DND-41 (cell line): ENCODE measurements around the gene TIGIT.

Experiments used
- ATAC-seq: fragments of 200-7000 bp; cut with Tn5 transposase; 3 replicates; pipeline ENCODE4 v1.9.1; 2021; ENCODE audit warnings: low read depth; ENCODE audit not compliant: insufficient read depth
- DNase-seq: peaks from one replicate; pipeline ENCODE4 v3.0.0-alpha.2; 2020
- H2AFZ ChIP-seq: 2 replicates; pipeline ENCODE4 v1.6.0; 2012; ENCODE audit warnings: low read depth, low read length
- H3K27ac ChIP-seq: 2 replicates; pipeline ENCODE4 v1.5.1; 2012; ENCODE audit warnings: low read length, inconsistent platforms
- H3K27me3 ChIP-seq: fragments of 200-600 bp; sonication (generic); 2 replicates; pipeline ENCODE4 v1.6.0; 2012; ENCODE audit warnings: low read length, mild to moderate bottlenecking, inconsistent platforms; ENCODE audit not compliant: insufficient read depth, poor library complexity
- H3K36me3 ChIP-seq: 2 replicates; pipeline ENCODE4 v1.5.1; 2012; ENCODE audit warnings: low read length, inconsistent platforms; ENCODE audit not compliant: insufficient read depth
- H3K4me1 ChIP-seq: 2 replicates; pipeline ENCODE4 v1.5.1; 2012; ENCODE audit warnings: mild to moderate bottlenecking, low read length; ENCODE audit not compliant: insufficient read depth
- H3K4me2 ChIP-seq: 2 replicates; pipeline ENCODE4 v1.6.0; 2012; ENCODE audit warnings: mild to moderate bottlenecking, moderate library complexity, low read length, inconsistent platforms; ENCODE audit not compliant: insufficient read depth
- H3K4me3 ChIP-seq, 2 experiments: fragments of 200-600 bp in 1 of 2; shearing (Covaris generic) in 1 of 2; 2 replicates each; pipeline ENCODE4 v1.5.1; 2012 to 2016; ENCODE audit warnings: inconsistent platforms in 2 of 2, low read length in 2 of 2, mild to moderate bottlenecking in 2 of 2, low read depth in 1 of 2, moderate library complexity in 1 of 2
- H3K79me2 ChIP-seq: 2 replicates; pipeline ENCODE4 v1.6.0; 2012; ENCODE audit warnings: low read length, inconsistent platforms; ENCODE audit not compliant: insufficient read depth
- H3K9ac ChIP-seq: 2 replicates; pipeline ENCODE4 v1.6.0; 2012; ENCODE audit warnings: low read depth, mild to moderate bottlenecking, inconsistent platforms, low read length, moderate library complexity
- H3K9me3 ChIP-seq: 2 replicates; pipeline ENCODE4 v1.5.1; 2012; ENCODE audit warnings: low read length, moderate library complexity, mild to moderate bottlenecking, inconsistent platforms; ENCODE audit not compliant: insufficient read depth, severe bottlenecking
- H4K20me1 ChIP-seq: 2 replicates; pipeline ENCODE4 v1.6.0; 2012; ENCODE audit warnings: low read length; ENCODE audit not compliant: insufficient read depth
- CTCF ChIP-seq: IDR thresholded peaks from 2 replicates; pipeline ENCODE4 v1.5.1; 2012; ENCODE audit warnings: borderline replicate concordance, low read length, moderate library complexity, mild to moderate bottlenecking; ENCODE audit not compliant: poor library complexity, severe bottlenecking; ENCODE audit errors: extremely low read depth
- EZH2 ChIP-seq: IDR thresholded peaks from 3 replicates; pipeline ENCODE4 v1.6.1; 2012; ENCODE audit warnings: borderline replicate concordance, low read depth, mild to moderate bottlenecking, moderate library complexity, low read length, inconsistent platforms; ENCODE audit not compliant: severe bottlenecking

Gene TIGIT

GRCh38 chr3:114328345-114328744 is 34.5 kb downstream of the TIGIT start:
- Histone ChIP-seq H3K4me1 (no peaks in the 10 kb centered on the region), H3K4me3 (no peak overlapping the region), H3K9me3 (peaks cover 4% of the 10 kb centered on the region), H3K79me2 (no peaks in the 10 kb centered on the region), H3K27me3 (no peaks in the 10 kb centered on the region), H3K27ac (no peak overlapping the region), H3K36me3 (no peaks in the 10 kb centered on the region), H3K4me2 (no peak overlapping the region), H4K20me1 (no peaks in the 10 kb centered on the region), H3K9ac (no peak overlapping the region), H2AFZ (no peak overlapping the region)
- ATAC-seq: no peak
- no peak for DNase-seq
- TF ChIP-seq EZH2 (no peak), CTCF (no peak)

- TF ChIP-seq EZH2: no peak
- TF ChIP-seq CTCF: no peak
- ATAC-seq: no peak
Observed at GRCh38 chr3:114329823-114330222, 36.0 kb downstream of the TIGIT start.

GRCh38 chr3:114331007-114331406 is 37.2 kb downstream of the TIGIT start:
- DNase-seq (no peak), ATAC-seq (no peak)
- Histone ChIP-seq H3K27ac (no peak overlapping the region), H3K27me3 (no peaks in the 10 kb centered on the region), H2AFZ (no peak overlapping the region), H3K9me3 (peaks cover 4% of the 10 kb centered on the region), H3K79me2 (no peaks in the 10 kb centered on the region), H3K9ac (no peak overlapping the region), H4K20me1 (no peaks in the 10 kb centered on the region), H3K36me3 (no peaks in the 10 kb centered on the region), H3K4me2 (no peak overlapping the region), H3K4me3 (no peak overlapping the region), H3K4me1 (no peaks in the 10 kb centered on the region)
- no peak for TF ChIP-seq CTCF
- no peak for TF ChIP-seq EZH2

More at GRCh38 chr3:114329823-114330222, 36.0 kb downstream of the TIGIT start:
- DNase-seq: no peak
- Histone ChIP-seq H3K27me3 (no peaks in the 10 kb centered on the region), H3K9ac (no peak overlapping the region), H4K20me1 (no peaks in the 10 kb centered on the region), H3K79me2 (no peaks in the 10 kb centered on the region), H3K4me1 (no peaks in the 10 kb centered on the region), H2AFZ (no peak overlapping the region), H3K36me3 (no peaks in the 10 kb centered on the region), H3K4me2 (no peak overlapping the region), H3K9me3 (peaks cover 4% of the 10 kb centered on the region), H3K4me3 (no peak overlapping the region), H3K27ac (no peak overlapping the region)

GRCh38 chr3:114331710-114332109 is 37.9 kb downstream of the TIGIT start:
- ATAC-seq (no peak), DNase-seq (no peak)
- Histone ChIP-seq H3K4me2 (no peak overlapping the region), H3K36me3 (no peaks in the 10 kb centered on the region), H3K9ac (no peak overlapping the region), H4K20me1 (no peaks in the 10 kb centered on the region), H3K9me3 (peaks cover 4% of the 10 kb centered on the region), H3K27ac (no peak overlapping the region), H3K4me1 (no peaks in the 10 kb centered on the region), H3K27me3 (no peaks in the 10 kb centered on the region), H3K79me2 (no peaks in the 10 kb centered on the region), H2AFZ (no peak overlapping the region), H3K4me3 (no peak overlapping the region)
- TF ChIP-seq EZH2 (no peak), CTCF (no peak)
